HepG2 (cell line): ENCODE results near the gene NFE2. TPM values are rescaled to one million over a fixed set of nuclear protein-coding genes. Genes with fewer than 3 reads are reported as not detected.
A peak's percentile ranks its signal among the peaks of the same experiment; 100 is the strongest.

Source experiments
- AGO2 ChIP-seq: fragments of 200-400 bp; formaldehyde crosslinking; optimal IDR thresholded peaks from 2 replicates; pipeline ENCODE3; 2017; ENCODE audit warnings: mild to moderate bottlenecking, low read depth, low read length, moderate library complexity
- CHCHD3 ChIP-seq: sonication (generic); formaldehyde crosslinking; IDR thresholded peaks from 2 replicates; pipeline ENCODE4 v1.8.0; 2022; ENCODE audit warnings: mild to moderate bottlenecking, missing genetic modification reagents, moderate library complexity
- E2F2 ChIP-seq: sonication (generic); formaldehyde crosslinking; IDR thresholded peaks from 2 replicates; pipeline ENCODE4 v1.4.0; 2020; ENCODE audit warnings: missing genetic modification reagents, borderline replicate concordance
- FOXC1 ChIP-seq: sonication (generic); formaldehyde crosslinking; IDR thresholded peaks from 2 replicates; pipeline ENCODE4 v1.8.0; 2022; ENCODE audit warnings: mild to moderate bottlenecking, missing genetic modification reagents, borderline replicate concordance
- HIC2 ChIP-seq: sonication (generic); formaldehyde crosslinking; IDR thresholded peaks from 2 replicates; pipeline ENCODE4 v1.9.0; 2022; ENCODE audit warnings: low read depth, missing genetic modification reagents
- HOXA3 ChIP-seq: sonication (generic); formaldehyde crosslinking; IDR thresholded peaks from 2 replicates; pipeline ENCODE4 v1.5.0; 2020; ENCODE audit warnings: missing genetic modification reagents
- KAT8 ChIP-seq: IDR thresholded peaks from 2 replicates; pipeline ENCODE4 v1.6.1; 2016; ENCODE audit warnings: missing genetic modification reagents, missing compliant biosample characterization
- KDM3A ChIP-seq: IDR thresholded peaks from 2 replicates; pipeline ENCODE4 v1.6.1; 2018; ENCODE audit warnings: low read depth, missing compliant biosample characterization
- KDM4B ChIP-seq: sonication (generic); formaldehyde crosslinking; IDR thresholded peaks from 2 replicates; pipeline ENCODE4 v1.4.0; 2020; ENCODE audit warnings: missing genetic modification reagents
- KLF13 ChIP-seq: sonication (generic); formaldehyde crosslinking; IDR thresholded peaks from 2 replicates; pipeline ENCODE4 v1.4.0; 2020; ENCODE audit warnings: mild to moderate bottlenecking, missing genetic modification reagents
- MBD4 ChIP-seq: IDR thresholded peaks from 2 replicates; pipeline ENCODE4 v1.6.1; 2012; ENCODE audit warnings: low read length, inconsistent platforms, borderline replicate concordance
- MXI1 ChIP-seq: IDR thresholded peaks from 3 replicates; pipeline ENCODE4 v1.6.1; 2012; ENCODE audit warnings: low read depth, low read length, inconsistent platforms, borderline replicate concordance
- RFX1 ChIP-seq: fragments of 450-650 bp; IDR thresholded peaks from 2 replicates; pipeline ENCODE4 v1.6.1; 2017
- SOX13 ChIP-seq, 3 experiments: fragments of 450-650 bp in 1 of 3; sonication (generic) in 1 of 3; formaldehyde crosslinking in 1 of 3; IDR thresholded peaks in 2 of 3; conservative IDR thresholded peaks in 1 of 3; 2 replicates each; pipeline versions ENCODE4 v1.5.0 to v1.6.1; 2016 to 2020; ENCODE audit warnings: antibody characterized with exemption in 1 of 3, mild to moderate bottlenecking in 1 of 3, missing compliant biosample characterization in 1 of 3, missing genetic modification reagents in 1 of 3, moderate library complexity in 1 of 3
- TFAP4 ChIP-seq: sonication (generic); IDR thresholded peaks from 2 replicates; pipeline ENCODE4 v1.6.1; 2016; ENCODE audit warnings: low read depth, borderline replicate concordance
- ZNF136 ChIP-seq: sonication (generic); formaldehyde crosslinking; IDR thresholded peaks from 2 replicates; pipeline ENCODE4 v1.8.1; 2022; ENCODE audit warnings: low read depth, mild to moderate bottlenecking, moderate library complexity, missing genetic modification reagents
- ZNF17 ChIP-seq: sonication (generic); formaldehyde crosslinking; IDR thresholded peaks from 2 replicates; pipeline ENCODE4 v1.5.0; 2020; ENCODE audit warnings: mild to moderate bottlenecking, missing genetic modification reagents
- ZNF205 ChIP-seq: IDR thresholded peaks from 2 replicates; pipeline ENCODE4 v1.6.1; 2018; ENCODE audit warnings: missing biosample characterization, missing genetic modification reagents
- ZNF253 ChIP-seq: sonication (generic); formaldehyde crosslinking; IDR thresholded peaks from 2 replicates; pipeline ENCODE4 v1.8.0; 2022; ENCODE audit warnings: mild to moderate bottlenecking, missing genetic modification reagents, borderline replicate concordance
- ZNF543 ChIP-seq: sonication (generic); formaldehyde crosslinking; IDR thresholded peaks from 2 replicates; pipeline ENCODE4 v1.4.0; 2020; ENCODE audit warnings: mild to moderate bottlenecking, missing genetic modification reagents
- ZNF564 ChIP-seq: sonication (generic); formaldehyde crosslinking; IDR thresholded peaks from 2 replicates; pipeline ENCODE4 v1.8.1; 2023; ENCODE audit warnings: mild to moderate bottlenecking, missing genetic modification reagents
- ZNF605 ChIP-seq: sonication (generic); formaldehyde crosslinking; IDR thresholded peaks from 2 replicates; pipeline ENCODE4 v1.8.0; 2022; ENCODE audit warnings: mild to moderate bottlenecking, missing genetic modification reagents
- ZNF746 ChIP-seq: sonication (generic); formaldehyde crosslinking; IDR thresholded peaks from 2 replicates; pipeline ENCODE4 v1.8.0; 2022; ENCODE audit warnings: mild to moderate bottlenecking, missing genetic modification reagents
- ZNF75D ChIP-seq: sonication (generic); formaldehyde crosslinking; IDR thresholded peaks from 2 replicates; pipeline ENCODE4 v1.8.1; 2023; ENCODE audit warnings: missing genetic modification reagents, mild to moderate bottlenecking, borderline replicate concordance
- ZNF768 ChIP-seq: sonication (generic); formaldehyde crosslinking; IDR thresholded peaks from 2 replicates; pipeline ENCODE4 v1.4.0; 2020; ENCODE audit warnings: missing genetic modification reagents
- ZNF850 ChIP-seq: sonication (generic); formaldehyde crosslinking; conservative IDR thresholded peaks from 2 replicates; pipeline ENCODE4 v1.9.0; 2021; ENCODE audit warnings: mild to moderate bottlenecking, missing genetic modification reagents
- polyA plus RNA-seq, 8 experiments: library from polyadenylated mRNA; depleted of rRNA in 3 of 8; stranded (reverse) in 7 of 8; unstranded in 1 of 8; fragments of >200 nt; fragmentation: Illumina TruSeq in 4 of 8; extraction: Trizol in 4 of 8; gene quantifications; 2 replicates each; pipeline versions ENCODE4 v1.2.1 to v1.2.3, GENCODE V29; 2011 to 2016; ENCODE audit warnings: low read depth in 4 of 8, missing spikeins in 1 of 8, mixed read lengths in 1 of 8; ENCODE audit not compliant: insufficient read depth in 1 of 8
- total RNA-seq, 5 experiments: library from RNA; depleted of rRNA; stranded (reverse); fragments of >200 nt; fragmentation: Illumina TruSeq; extraction: Trizol; gene quantifications; 2 replicates each; pipeline ENCODE4 v1.2.3, GENCODE V29; 2016; ENCODE audit warnings: low read depth in 1 of 5

NFE2 gene
- total and polyA plus RNA-seq, 2 of the 13 experiments (the other 11 are each of a cell fraction or from before 2014, with no cell fraction given) = 4.5 to 7.8 TPM

- TF ChIP-seq ZNF17 (CRISPR knock-in tag) (0 out of 2 replicates have a peak, but pooled peaks have one; percentile 36), ZNF564 (CRISPR knock-in tag) (no peak), AGO2 (no peak), ZNF746 (0 out of 2 replicates have a peak, but pooled peaks have one; percentile 55), CHCHD3 (CRISPR knock-in tag) (no peak), KLF13 (CRISPR knock-in tag) (no peak), SOX13 (IDR thresholded peaks at IDR 0.05) (no peak), SOX13 (CRISPR knock-in tag; conservative IDR thresholded peaks at IDR 0.05 in 1 of 2, IDR thresholded peaks at IDR 0.05 in 1 of 2) (peak in 1 of 2 experiments; percentile 49; a peak in 2 of 4 replicates), E2F2 (CRISPR knock-in tag) (no peak), MXI1 (peak; percentile 40; the same call in 1 of the 3 replicates), HIC2 (peak; percentile 66; the same call in 1 of the 2 replicates), ZNF543 (CRISPR knock-in tag) (0 out of 2 replicates have a peak, but pooled peaks have one; percentile 33), ZNF605 (CRISPR knock-in tag) (no peak; the same call in 1 of the 2 replicates), FOXC1 (peak; percentile 37; the same call in 1 of the 2 replicates), ZNF253 (no peak), ZNF136 (peak; percentile 77; the same call in 1 of the 2 replicates), ZNF768 (CRISPR knock-in tag) (peak; percentile 56; the same call in 1 of the 2 replicates), KDM3A (CRISPR knock-in tag) (0 out of 2 replicates have a peak, but pooled peaks have one; percentile 73), ZNF850 (CRISPR knock-in tag) (no peak), RFX1 (peak; percentile 53; the same call in 1 of the 2 replicates), ZNF75D (CRISPR knock-in tag) (no peak), ZNF205 (0 out of 2 replicates have a peak, but pooled peaks have one; percentile 54), KDM4B (CRISPR knock-in tag) (0 out of 2 replicates have a peak, but pooled peaks have one; percentile 30), MBD4 (no peak), HOXA3 (CRISPR knock-in tag) (peak; percentile 63), TFAP4 (peak; percentile 67; the same call in 1 of the 2 replicates), KAT8 (CRISPR knock-in tag) (no peak)
Observed at GRCh38 chr12:54294152-54294952, 6.5 kb downstream of the NFE2 start (continued).
